Renal pelvis (tissue), 12 donors: ENCODE results near the gene RAI14. TPM values are rescaled to one million over a fixed set of nuclear protein-coding genes. Genes with fewer than 3 reads are reported as not detected.
A peak's percentile ranks its signal among the peaks of the same experiment; 100 is the strongest.

Source experiments
- DNase-seq: peaks from one replicate; pipeline ENCODE4 v3.0.0-alpha.2; 2013
- long read RNA-seq, 16 experiments: transcript quantifications; one replicate each; lab custom pipeline, GENCODE V29; 2026
- polyA plus RNA-seq, 3 donors: library from polyadenylated mRNA; unstranded; fragments of 120-200 nt; gene quantifications; one replicate each; pipeline ENCODE4 v1.2.1, GENCODE V29; 2013; ENCODE audit not compliant: insufficient read length in 3 of 3

RAI14 gene
- polyA plus RNA-seq, result 10 to 100 TPM; 87.9 to 88.9 (median 87.9) TPM
- long read RNA-seq, donor 1, transcript RAI14-220 (17 exons, 2,941 nt), result major isoform, 5 of 13 reads
- long read RNA-seq, donor 1, partial matches to known transcripts, result 7 of 13 reads
- long read RNA-seq, donor 1, other reads (novel, unspliced or antisense), result 0 of 13 reads
- long read RNA-seq, donor 2, full-length matches to known transcripts, result 7 of 16 reads
- long read RNA-seq, donor 2, partial matches to known transcripts, result 9 of 16 reads
- long read RNA-seq, donor 2, other reads (novel, unspliced or antisense), result 0 of 16 reads
- long read RNA-seq, donor 3, full-length matches to known transcripts, result 8 of 28 reads
- long read RNA-seq, donor 3, partial matches to known transcripts, result 20 of 28 reads
- long read RNA-seq, donor 3, other reads (novel, unspliced or antisense), result 0 of 28 reads
- long read RNA-seq, donor 4, partial matches to known transcripts, result 10 of 15 reads
- long read RNA-seq, donor 4, other reads (novel, unspliced or antisense), result 0 of 15 reads
- long read RNA-seq, donor 5, partial matches to known transcripts, result 17 of 20 reads
- long read RNA-seq, donor 5, other reads (novel, unspliced or antisense), result 0 of 20 reads
- long read RNA-seq, donor 6, full-length matches to known transcripts, result 4 of 4 reads
- long read RNA-seq, donor 6, partial matches to known transcripts, result 0 of 4 reads
- long read RNA-seq, donor 6, other reads (novel, unspliced or antisense), result 0 of 4 reads
- long read RNA-seq, donor 7, full-length matches to known transcripts, result 8 of 80 reads
- long read RNA-seq, donor 7, partial matches to known transcripts, result 72 of 80 reads
- long read RNA-seq, donor 7, other reads (novel, unspliced or antisense), result 0 of 80 reads
- long read RNA-seq, donor 8, partial matches to known transcripts, result 30 of 37 reads
- long read RNA-seq, donor 8, other reads (novel, unspliced or antisense), result 0 of 37 reads
- long read RNA-seq, donor 9, partial matches to known transcripts, result 5 of 9 reads
- long read RNA-seq, donor 9, other reads (novel, unspliced or antisense), result 0 of 9 reads
- long read RNA-seq, donor 10, full-length matches to known transcripts, result 5 of 42 reads
- long read RNA-seq, donor 10, partial matches to known transcripts, result 37 of 42 reads
- long read RNA-seq, donor 10, other reads (novel, unspliced or antisense), result 0 of 42 reads
- long read RNA-seq, donor 11, partial matches to known transcripts, result 21 of 24 reads
- long read RNA-seq, donor 11, other reads (novel, unspliced or antisense), result 0 of 24 reads
- long read RNA-seq, donor 12, full-length matches to known transcripts, result 6 of 32 reads
- long read RNA-seq, donor 12, partial matches to known transcripts, result 26 of 32 reads
- long read RNA-seq, donor 12, other reads (novel, unspliced or antisense), result 0 of 32 reads
- long read RNA-seq, donor 13, full-length matches to known transcripts, result 4 of 11 reads
- long read RNA-seq, donor 13, partial matches to known transcripts, result 7 of 11 reads
- long read RNA-seq, donor 13, other reads (novel, unspliced or antisense), result 0 of 11 reads
- long read RNA-seq, donor 14, partial matches to known transcripts, result 23 of 28 reads
- long read RNA-seq, donor 14, other reads (novel, unspliced or antisense), result 0 of 28 reads
- long read RNA-seq, donor 15, full-length matches to known transcripts, result 6 of 6 reads
- long read RNA-seq, donor 15, partial matches to known transcripts, result 0 of 6 reads
- long read RNA-seq, donor 15, other reads (novel, unspliced or antisense), result 0 of 6 reads
- long read RNA-seq, donor 16, full-length matches to known transcripts, result 4 of 29 reads
- long read RNA-seq, donor 16, partial matches to known transcripts, result 25 of 29 reads
- long read RNA-seq, donor 16, other reads (novel, unspliced or antisense), result 0 of 29 reads

- DNase-seq, result peak; percentile 83
These were observed at the start of gene RAI14 for GRCh38 chr5:34656001-34656699. TSS of gene RAI14 (plus strand) at chr5:34656328. CDS start at chr5:34686920, 30,592 bp downstream.

DNA sequence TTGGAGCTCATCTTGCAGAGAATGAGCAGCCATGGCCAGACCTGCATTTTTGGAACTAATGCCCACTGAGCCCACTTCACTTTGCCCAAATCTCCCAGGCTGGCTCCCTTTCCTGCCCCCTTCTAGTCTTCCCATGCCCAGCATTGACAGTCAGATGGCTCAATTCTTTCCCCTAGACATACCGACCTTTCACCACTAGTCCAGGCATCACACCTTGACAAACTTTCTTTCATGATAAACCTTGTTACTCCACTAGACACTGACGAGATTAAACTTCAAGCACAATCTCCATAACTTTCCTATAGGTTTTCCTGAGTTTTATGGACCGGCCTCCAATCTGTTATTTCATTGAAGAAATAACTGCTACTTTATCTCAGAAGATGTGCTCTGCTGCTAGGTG lies 47.8 kb upstream of the RAI14 start:
- DNase-seq, result no peak

GRCh38 chr5:34608859-34609648 lies 47.1 kb upstream of the RAI14 start:
- peak; percentile 57 for DNase-seq

GRCh38 chr5:34609951-34610441 lies 46.1 kb upstream of the RAI14 start:
- DNase-seq, result no peak

- no peak for DNase-seq
These were observed 45.6 kb upstream of the RAI14 start for GRCh38 chr5:34610546-34610945.

DNA sequence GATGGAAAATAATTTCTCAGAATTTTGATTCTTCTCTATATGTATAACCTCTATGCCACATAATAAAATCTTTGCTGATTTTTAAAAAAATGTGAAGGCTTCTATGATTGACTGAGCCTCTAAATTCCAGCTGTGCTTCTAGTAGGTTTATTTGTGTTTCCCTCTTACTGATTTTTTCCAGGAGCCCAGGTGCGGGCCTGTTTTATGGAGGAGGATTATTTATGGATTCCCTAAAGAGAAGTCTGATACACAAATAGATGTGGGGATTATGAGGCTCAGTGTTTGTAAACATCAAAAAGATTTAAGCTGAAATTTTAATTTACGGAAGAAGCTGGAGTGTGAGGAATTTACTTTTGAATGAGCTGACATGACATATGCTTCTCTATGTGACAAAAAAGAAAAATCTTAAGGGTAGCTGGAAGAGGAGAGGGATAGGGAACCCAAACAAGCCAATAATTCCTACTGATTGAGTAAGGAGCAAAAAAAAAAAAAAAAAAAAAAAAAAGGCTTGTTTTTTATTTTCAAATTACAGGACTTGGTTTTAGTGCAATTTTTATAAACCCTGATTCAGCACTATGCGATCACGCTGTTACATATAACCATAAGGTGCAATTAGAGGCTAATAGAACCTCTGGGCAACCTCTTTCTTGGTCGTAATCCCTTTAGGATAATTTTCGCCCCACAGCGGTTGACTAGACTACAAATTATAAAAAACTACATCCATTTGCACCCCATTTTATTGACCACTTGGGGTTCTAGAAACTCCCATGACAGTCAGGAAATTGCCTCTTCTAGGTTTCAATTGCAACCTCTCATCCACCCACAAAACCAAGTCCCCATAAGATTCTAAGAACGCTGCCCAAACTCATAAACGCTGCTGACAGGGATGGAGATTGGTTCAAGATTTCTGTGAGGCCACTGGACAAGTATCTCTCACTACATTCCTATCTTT lies 44.4 kb upstream of the RAI14 start:
- DNase-seq, result no peak

GRCh38 chr5:34616651-34617050 lies 39.5 kb upstream of the RAI14 start:
- DNase-seq, result no peak

GRCh38 chr5:34618371-34619065 lies 37.6 kb upstream of the RAI14 start:
- no peak for DNase-seq

- no peak for DNase-seq
These were observed 35.9 kb upstream of the RAI14 start for GRCh38 chr5:34620185-34620584.

GRCh38 chr5:34621277-34622097 lies 34.6 kb upstream of the RAI14 start:
- DNase-seq, result no peak

DNA sequence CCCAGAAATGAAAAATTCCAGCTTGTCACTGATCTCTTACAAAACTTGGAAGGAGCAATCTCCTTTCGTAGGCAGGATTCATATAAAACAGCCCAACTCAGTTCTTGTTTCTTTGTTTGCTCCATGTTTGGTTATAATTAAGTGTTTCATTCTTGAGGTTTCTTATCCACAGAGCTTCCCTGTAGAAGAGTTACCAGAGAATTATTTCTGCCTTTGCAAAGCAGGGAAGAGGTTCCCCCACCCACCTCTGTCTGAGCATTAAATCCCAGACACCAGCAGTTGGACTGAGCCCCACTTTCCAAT lies 34.1 kb upstream of the RAI14 start:
- DNase-seq, result no peak

GRCh38 chr5:34624691-34625090 lies 31.4 kb upstream of the RAI14 start:
- DNase-seq, result no peak

GRCh38 chr5:34625246-34625645 lies 30.9 kb upstream of the RAI14 start:
- no peak for DNase-seq

DNA sequence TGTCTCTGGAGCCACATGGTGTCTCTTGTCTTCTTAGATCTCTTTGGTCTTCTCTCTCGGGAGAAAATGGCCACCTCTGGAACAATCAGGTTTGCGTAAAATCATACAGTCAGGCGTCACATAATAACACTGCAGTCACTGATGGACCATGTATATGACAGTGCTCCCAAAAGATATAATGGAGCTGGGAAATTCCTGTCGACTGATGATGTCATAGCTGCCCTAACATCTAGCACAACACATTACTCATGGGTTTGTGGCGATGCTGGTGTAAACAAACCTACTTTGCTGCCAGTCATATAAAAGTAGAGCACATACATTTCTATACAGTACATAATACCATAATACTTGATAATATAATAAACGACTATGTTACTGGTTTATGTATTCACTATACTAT lies 30.1 kb upstream of the RAI14 start:
- no peak for DNase-seq

GRCh38 chr5:34626751-34627150 lies 29.4 kb upstream of the RAI14 start:
- DNase-seq, result no peak

- no peak for DNase-seq
These were observed 28.3 kb upstream of the RAI14 start for GRCh38 chr5:34627794-34628193.
